Measurements from ENCODE around the gene ZC3HAV1L.
"Not testable (repeated sequence)": the region's sequence is repeated elsewhere in the genome, so short reads cannot be mapped to it uniquely, and the experiment has no call there.

Gene ZC3HAV1L

DNA sequence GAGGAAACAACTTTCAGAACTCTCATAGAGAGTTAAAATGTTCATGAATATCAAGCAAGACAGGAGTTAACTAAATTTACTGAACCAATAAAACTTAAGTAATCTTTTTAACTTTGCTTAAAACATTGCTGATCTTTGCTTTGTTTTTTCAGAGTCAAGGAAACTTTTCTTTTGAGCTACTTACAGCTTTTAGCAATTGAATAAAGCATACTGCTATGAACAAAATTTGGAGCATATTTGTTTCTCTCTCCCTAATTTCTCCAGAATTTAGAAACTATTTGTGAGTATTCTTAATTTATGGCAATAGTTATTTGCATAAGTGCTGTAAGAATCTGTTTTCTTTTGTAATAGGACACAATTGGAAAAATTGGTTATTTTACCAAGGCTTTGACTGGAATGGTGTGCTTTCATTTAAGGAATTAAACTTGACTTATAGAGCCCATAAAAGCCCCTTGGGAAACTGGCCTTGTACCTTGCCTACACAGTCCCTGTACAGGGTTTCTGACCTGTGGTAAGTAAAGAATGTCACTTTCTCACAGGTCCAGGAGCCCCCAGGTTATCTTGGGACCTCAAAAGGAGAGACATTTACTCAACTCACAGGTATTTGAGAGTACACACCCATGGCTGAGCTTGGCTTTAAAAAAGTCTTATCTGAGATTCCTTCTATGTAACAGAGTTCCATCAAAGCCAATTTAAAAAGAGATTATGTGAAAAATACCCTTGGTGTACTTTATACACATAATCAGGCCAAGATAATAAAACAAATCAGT, 31.3 kb downstream of the ZC3HAV1L start:
- DNase-seq = no peak

DNA sequence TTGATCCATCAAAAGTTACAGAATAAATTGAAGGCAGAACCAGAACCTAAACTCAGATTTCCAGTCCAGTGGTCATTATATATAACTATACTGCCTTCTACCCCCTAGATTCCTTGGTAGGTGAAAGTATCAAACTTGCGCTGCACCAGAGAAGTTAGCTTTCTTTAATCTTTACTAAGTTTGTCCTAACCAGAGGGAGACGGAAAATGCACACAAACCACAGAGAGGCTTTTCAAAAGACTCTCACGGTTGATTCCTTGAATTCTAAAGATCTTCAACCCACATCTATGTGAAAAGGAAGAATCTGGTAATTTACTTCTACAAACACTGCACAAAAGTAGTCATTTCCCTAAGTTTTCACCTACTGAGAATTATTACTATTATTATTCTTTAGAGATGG, 36.4 kb downstream of the ZC3HAV1L start:
- no peak for DNase-seq

DNA sequence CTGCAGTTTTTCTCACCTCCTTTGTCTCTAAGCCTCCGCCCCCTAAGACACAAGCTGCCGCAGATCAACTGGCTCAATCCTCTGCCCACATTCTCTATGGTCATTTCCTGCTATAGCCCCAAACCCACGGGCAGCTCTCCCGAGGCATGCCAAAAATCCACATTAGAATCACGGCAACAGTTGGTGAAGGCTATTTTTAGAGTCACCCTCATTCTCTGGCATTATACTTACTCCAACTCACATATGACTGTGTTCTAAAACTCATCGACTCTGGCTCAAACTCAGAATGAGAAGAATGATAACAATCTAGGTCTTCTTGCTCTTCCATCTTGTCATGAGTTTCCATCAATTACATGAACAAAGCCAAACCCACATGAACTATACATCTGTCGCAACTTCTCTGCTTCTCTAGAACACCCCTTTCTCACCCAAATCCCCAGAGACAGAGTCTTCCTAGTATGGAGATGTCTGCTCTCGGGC, 43.8 kb downstream of the ZC3HAV1L start:
- DNase-seq = no peak

DNA sequence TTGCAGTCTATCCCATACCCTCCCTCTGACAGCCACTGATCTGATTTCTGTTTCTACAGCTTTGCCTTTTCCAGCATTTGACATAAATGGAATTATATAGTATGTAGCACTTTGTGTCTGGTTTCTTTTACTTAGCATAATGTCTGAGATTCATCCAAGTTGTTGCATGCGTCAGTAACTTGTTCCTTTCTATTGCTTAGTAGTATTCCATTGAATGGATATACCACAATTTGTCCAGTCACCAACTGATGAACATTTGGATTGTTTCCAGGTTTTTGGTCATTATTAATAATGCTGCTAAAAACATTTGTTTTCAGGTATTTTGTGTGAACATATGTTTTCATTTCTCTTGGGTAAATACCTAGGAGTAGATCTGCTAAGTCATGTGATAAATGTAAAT, 48.2 kb downstream of the ZC3HAV1L start:
- DNase-seq = no peak

DNA sequence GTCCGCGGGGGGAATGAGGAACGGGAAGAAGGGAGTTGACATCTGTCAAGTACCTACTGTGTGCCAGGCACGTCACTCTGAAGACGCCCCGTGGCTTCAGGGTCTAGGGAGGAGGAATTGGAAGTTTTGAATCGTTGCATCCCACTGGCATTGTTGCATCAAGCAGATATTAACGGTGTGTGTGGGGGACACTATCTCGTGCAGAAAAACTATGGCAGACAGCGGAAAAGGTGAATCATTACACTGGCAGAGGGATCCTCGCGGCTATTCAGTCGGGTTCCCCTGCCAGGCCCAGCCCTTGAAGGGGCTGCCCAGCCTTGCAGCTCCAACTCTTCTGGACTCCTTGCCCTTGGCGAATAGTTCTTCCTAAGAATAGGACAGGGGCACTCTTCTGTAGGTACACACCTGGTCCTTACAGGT, 53.6 kb downstream of the ZC3HAV1L start:
- DNase-seq = no peak

DNA sequence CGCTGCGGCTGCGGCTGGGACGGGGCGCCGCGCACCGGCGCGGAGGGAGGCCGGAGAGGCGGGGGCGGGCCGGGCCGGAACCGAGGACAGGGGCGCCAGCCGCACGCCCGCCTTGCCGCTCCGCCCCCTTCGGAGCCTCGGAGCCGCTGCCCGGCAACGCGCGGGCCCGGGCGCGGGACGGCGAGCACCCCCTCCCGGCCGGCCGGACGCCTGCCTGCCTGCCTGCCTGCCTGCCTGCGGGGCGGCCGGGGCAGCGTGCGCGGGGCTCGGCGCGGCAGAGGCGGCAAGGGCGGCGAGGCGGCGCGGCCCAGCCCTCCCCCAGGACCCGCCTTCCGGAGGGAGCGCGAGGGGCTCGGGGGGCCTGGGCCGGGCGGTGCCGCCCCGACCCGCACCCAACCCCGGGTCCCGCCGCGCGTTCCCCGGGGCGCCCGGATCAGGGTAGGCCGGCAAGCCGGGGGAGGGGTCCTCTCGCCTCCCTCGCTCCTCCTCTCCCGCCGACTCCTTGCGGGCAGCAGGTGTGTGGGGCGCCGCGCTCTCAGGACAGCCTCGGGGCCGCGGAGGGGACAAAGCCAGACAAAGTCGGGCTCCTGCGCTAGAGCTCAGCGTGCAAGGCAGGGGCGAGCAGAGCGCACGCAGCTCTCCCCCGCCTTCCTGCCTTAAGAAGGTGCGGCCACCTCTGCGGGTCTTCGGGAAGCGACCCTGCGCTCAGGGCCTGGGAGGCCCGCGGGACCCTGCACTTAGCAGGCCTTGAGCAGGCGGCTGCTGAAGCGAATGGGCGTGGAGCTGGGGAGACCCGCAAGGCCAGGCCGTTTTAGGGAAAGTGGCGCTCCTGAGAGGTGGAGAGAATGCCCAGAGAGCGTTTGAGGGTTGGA, 54.3 kb downstream of the ZC3HAV1L start, which contains the start of gene KIAA1549:
Gene KIAA1549, minus strand, starts transcription at position 58 of the 872 bp plus-strand sequence. CDS start 120 bp downstream, outside the sequence.
- DNase-seq = peak; percentile 42

DNA sequence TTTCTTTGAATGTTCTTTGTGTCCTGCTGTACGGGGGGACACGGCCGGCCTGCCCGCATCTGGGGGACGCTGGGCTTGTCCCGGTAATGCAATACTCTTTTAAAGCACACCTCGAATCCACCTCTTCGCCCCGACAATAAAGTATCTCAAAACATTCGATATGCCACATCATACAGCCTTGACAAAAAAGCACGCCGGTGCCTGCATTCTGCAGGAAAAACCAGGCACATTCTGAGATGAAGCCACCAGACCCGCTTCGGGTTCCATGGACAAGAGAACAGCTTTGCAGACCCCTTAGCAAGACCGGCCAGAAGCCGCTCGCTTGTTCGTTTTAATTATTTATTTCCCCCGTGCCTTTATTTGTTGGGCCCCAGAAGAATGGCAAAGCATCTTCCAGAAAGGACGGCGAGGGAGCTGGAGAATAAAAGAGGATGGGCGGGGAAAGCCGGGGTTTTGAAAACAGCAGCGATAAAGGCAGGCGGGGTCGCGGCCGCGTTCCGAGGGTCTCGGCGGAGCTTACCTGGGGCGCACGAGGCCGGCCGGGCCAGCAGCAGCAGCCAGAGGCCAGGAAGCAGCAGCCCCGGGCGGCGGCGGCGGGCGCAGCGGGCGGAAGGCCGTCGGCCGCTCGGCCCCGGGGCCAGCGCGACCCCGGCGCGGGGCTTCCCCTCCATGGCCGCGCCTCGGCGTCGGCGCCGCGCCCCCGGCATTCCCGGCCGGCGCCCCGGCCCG, 55.1 kb downstream of the ZC3HAV1L start:
- DNase-seq = no peak

DNA sequence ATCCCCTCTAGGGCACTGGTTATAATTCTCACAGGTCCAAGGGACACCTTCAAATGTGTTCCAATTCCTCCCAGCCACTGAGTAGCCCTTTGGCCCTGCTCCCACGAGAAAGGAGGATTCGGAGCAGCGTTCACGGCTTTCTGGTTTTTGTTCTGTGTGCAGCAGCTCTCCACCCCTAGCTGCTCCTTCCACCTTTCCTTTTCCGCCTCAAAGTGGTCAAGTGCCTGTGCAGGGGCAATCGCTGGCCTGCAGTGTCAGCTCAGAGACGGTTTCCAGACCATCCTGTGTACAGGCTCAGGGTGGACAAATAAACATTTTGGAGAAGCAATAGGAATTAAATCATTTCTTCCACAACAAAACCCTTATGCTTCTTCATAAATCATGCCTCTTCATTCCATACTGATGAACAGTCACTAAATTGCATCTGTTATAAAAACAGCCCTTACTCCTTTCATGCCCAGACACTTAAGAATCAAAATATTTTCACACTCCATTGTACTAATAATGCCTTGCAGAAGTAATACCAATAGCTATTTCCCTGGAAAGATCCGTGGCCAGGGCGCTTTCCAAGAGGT, 55.8 kb downstream of the ZC3HAV1L start:
- DNase-seq = no peak

DNA sequence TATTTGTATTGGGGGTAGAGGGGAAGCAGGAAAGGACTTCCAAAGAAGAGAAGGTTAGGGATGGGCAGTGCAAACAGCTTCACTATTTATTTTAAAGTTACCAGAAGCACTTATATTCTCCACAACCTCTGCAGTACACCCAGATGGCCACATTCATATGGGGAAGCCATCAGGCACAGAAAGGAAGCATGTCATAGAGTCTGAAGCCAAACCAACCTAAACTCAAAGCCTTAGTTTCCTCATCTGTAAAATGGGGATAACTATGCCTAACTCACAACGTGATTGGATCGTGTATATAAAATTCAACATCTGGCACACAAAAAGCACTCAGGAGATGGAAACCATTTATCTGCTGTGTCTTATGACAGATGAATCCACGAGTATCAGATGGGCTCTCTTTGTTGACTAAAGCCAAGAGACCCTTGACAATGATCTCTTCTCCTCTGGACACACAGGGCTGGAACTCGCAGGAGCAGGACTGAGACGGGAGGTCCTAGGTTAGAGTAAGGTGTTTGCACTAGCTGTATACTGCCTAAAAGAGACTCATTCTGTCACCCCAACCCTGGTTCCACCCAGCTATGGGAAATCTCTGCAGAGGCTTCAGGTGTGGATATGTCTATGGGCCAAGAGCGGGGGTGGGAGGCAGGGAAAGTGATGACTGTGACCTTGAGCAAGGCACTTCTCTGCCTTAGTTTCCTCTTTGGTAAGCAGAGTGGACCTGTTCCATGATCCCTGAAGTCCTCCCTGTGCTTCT, 56.4 kb downstream of the ZC3HAV1L start:
- peak; percentile 10 for DNase-seq

DNA sequence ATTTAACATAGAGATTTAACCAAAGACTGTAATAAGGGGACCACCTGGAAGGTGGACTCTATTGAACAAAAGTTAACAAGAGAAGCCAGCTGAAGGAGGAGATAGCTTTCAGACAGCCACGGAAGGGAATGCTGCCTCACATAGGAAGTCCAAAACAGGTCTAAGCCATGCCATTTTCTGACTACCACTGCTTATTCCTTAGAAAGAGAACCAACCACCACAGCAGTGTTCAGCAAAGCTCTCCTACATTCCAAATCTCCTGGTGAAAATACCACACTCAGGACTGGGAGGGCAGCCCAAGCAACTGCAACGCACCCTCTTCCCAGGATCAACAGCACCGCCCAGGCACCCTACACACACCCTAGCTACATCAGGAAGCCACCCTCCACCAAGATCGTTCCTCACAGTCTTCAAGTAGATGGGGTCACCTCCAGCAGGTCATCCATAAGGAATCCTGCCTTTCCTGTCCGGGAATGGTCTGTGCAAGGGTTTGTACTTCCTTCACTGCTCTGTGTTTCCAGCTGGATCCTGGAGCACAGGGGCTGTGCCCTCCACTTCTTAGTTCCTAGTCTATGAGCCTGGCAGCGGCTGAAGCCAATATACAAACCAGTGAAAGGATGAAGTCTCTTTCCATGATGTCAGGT, 57.2 kb downstream of the ZC3HAV1L start:
- no peak for DNase-seq

DNA sequence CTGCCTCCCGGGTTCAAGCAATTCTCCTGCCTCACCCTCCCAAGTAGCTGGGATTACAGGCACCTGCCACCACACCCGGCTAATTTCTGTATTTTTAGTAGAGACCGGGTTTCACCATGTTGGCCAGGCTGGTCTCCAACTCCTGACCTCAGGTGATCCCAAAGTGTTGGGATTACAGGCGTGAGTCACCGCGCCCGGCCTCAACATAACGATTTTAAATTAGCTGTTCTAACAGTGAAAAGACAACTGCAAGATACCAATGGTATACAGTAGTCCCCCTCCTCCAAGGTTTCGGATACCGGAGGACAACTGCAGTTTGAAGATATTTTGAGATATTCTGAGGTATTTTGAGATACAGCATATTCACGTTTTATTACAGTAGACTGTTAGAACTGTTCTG, 59.7 kb downstream of the ZC3HAV1L start:
- DNase-seq = not testable (repeated sequence)

Measured in CD4-positive, alpha-beta T cell treated with Interleukin-21 for 1 hour (primary cell).